HG03280 (cell line): ENCODE measurements around the gene ZCCHC10.
A peak's percentile ranks its signal among the peaks of the same experiment; 100 is the strongest.

Source experiments
- ATAC-seq: cut with Tn5 transposase; IDR thresholded peaks from one replicate; pipeline ENCODE4 v1.9.1; 2021; ENCODE audit warnings: mild to moderate bottlenecking, moderate library complexity; ENCODE audit not compliant: unreplicated experiment

ZCCHC10 gene

DNA sequence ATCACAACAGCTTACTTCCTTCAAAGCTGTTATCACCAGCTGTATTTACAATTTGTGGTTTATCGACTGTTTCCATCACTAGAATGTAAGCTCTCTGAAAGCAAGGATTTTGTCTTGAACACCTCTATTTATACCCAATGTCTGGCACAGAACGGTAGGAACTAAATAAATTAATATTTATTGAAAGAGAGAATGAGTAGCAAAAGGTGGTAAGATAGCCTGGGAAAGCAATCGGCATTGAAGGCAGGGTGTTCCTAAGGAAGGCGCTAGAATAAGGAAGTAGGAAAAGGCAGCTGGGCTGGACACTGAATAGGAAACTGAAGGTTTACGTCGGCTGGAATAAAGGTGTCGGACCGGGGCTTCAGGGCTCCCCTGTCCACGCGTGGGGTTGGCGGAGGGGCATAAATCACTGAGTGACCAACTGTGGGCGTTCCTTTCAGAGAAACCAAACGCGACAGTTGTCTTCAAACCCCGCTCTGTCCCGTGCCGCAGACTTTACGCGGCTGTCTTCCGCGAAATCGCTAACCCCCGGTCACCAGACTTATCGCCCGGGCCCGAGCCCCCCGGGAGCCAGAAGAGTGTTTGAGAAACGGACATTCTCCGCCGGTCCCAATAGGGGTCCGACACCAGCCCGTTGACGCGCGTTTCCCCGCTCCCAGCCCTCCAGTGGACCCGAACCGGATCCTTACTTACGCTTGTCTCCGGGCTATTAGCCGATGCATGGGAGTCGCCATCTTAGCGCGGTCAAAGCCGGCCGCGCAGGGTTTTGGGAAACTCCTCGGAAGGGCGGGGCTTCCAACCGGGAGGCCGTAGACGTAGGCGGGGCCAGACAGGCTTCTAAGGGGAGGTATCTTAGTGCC lies at the start of gene ZCCHC10:
TSS of gene ZCCHC10 (minus strand) at position 746 of the 860 bp plus-strand sequence. CDS start at position 734, 12 bp downstream.
- ATAC-seq = peak; percentile 96

DNA sequence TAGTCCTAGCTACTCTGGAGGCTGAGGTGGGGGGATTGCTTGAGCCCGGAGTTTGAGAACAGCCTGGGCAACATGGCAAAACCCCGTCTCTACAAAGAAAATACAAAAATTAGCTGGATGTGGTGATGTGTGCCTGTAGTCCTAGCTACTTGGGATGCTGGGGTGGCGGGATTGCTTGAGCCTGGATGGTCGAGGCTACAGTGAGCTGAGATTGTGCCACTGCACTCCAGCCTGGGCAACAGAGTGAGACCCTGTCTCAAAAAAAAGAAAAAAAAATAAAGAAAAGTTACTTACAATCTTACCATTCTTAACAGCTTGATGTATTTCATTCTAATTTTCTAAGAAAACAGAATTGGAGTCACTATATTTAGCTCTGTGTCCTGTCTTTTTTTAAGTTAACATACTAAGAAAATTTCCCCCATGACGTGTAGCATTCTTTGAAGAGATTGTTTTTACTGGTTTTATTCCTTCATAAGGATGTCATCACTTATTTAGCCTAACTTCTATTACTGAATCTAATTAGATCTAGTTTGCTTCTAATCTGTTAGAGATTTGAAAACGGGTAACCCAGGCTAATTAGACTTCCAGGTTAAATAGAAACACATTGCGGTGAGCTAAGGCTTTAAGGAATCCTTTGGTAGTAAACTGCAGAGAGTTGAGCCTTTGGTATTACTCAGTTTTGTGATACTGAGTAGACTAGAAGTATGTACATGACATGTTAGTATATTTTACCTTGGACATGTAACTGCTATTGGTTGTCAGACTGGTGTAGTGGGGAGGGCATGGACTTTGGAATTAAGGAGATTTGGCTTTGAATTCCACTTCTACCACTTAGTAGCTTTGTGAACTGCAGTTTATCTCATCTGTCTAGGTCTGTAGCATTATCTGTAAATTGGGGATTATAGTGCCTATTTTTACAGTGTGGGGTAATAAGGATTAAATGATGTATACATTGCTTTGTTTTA lies 49.5 kb upstream of the ZCCHC10 start:
- ATAC-seq = no peak

DNA sequence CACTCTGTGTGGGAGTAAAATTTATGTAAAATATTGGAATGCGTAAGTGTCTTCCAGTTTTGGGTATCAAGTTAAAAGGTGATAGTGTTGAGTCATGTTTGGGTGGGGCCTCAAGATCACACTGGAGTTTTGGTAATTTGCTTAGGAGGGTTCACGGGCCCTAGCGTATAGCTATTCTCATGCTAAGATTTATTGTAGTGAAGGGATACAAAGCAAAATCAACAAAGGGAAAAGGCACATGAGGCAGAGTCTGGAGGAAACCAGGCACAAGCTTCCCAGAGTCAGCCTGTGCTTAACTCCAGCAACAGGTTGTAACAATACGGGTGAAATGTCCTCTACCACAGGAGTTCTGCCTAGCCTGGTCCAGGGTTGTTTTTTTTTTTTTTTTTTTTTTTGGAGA lies 45.7 kb upstream of the ZCCHC10 start:
- no peak for ATAC-seq

DNA sequence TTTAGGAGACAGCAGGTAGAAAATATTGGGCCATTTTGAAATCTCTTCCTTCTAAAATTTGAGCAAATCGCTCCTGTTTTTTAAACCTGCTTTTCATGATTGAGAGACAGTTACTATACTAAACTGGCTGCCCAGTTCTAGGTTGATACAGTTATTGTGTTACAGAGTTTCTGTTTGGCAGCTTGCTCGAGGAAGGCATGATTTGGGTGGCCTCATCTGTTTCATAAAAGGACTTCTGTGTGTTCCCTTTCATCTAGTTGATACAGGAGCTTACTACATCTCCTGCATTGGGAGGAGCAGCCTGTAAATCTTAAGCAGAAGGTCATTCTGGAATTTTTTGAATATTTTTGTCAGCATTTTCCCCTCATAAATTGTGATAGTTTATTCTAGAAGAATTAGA lies 39.7 kb upstream of the ZCCHC10 start:
- ATAC-seq = no peak

DNA sequence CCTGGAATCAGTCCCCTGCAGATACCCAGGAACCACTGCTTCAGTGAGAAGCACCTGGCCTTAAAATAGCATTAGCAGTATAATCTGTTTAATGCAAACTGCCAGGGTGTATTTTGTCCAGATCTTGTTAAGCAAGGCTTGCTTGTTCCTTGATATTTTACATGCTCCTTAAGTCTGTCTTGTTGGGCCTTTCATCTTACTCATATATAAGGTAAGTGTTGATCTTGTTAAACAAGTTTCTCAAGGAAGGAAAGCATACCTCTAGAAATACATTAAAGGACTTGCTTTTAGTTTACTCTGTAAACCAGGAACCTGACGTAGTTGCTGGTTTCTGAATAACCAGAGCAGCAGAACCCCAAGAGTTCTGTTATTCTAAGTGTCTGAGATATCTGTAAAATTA lies 39.1 kb upstream of the ZCCHC10 start:
- no peak for ATAC-seq

DNA sequence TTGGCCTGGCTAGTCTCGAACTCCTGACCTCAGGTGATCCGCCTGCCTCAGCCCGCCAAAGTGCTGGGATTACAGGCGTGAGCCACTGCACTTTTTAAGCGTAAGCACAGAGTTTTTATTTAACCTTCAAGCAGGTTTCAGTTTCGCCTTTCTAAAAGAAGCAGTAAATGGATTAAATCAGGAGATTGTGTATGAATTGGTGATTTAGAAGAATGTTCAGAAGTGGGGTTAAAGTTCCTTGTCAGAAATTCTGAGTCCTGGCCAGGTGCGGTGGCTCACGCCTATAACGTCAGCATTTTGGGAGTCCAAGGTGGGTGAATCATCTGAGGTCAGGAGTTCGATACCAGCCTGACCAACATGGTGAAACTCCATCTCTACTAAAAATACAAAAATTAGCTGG lies 37.6 kb upstream of the ZCCHC10 start:
- ATAC-seq = no peak

DNA sequence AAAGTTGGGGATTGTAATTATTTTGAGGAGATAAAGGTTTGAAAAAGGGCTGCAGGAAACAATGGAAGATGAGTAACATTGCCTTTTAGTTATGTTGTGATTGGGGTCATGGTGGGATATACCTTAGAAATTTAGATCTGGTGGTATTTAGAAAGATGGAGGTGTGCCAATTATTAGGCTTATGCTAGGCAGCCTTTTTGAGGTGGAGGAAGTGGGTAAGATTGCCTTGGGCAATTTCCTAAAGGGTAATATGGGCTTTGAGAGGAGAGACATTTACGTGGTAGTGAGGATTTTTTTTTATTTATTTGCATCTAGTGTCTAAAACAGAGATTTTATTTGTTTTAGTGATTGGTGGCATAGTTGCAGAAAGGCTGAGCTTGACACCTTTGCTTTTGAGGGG lies 35.9 kb upstream of the ZCCHC10 start:
- no peak for ATAC-seq

DNA sequence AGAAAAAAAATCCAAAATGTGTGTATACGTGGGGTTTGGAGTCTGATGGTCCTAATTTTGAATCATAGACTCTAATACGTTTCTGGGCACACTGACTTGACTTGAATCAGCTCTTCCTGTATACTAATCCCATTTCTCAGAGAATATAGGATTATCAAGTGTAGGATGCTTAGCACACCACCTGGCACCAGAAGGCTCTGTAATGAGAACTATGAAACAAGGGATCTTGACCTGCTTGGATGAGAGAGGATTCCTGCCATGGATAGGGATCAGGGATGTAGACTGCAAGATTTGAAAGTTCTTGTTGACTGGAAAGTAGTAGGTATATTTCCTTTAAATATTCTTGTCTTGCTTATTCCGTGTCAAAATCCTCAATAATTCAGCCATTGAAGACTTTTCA lies 33.3 kb upstream of the ZCCHC10 start:
- ATAC-seq = no peak

DNA sequence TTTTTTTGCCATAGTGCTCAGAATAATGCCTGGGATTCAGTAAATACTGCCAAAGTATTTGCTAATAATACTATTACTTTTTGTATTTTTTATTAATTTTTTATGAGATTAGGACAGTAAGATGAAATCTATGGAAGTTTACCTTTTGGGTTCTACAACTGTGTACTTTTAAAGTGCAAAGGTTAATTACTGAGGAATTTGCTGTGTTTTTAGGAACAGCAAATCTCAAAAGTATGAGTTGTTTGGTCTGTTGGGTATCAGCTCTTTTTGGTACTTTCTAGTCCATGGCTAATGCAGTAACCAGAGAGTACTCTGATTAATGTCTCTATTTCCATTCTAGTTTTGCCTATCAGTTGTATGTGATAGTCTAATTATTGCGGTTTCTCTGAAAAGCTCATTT lies 30.5 kb upstream of the ZCCHC10 start:
- ATAC-seq = no peak

DNA sequence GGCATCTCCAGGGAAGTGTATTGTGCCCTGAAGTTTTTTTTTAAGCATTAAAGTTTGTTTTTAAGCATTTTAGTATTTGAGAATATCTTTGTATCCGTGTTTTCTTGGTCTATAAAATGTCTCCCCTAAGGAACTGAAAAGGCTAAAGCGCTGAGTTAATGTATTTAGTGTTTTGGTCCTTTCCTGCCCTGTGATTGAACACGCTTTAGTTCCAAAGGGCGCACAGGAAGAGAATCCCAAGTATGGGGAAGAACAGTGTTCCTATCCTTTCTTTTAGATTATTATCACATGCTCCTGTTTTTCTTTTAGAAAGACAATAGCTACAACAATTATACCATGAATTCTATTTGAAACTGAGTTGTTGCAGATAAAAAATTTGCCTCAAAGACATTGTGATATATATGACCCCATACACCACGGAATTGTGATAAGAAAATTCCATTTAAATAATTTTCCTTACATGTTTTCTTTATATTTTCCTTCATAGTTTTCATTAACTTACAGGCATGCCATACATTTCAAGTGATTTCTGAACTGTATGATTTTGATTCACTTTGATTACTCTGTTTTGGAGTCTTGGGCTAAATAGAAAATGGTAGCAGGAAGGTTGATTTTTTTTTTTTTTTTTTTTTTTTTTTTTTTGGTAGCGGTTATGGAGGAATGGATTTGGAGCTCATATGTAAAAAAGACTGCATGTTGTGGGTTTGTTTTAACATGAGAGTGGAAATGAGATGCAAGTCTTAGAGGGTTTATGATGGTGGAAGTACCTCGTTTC lies 28.5 kb upstream of the ZCCHC10 start:
- no peak for ATAC-seq

DNA sequence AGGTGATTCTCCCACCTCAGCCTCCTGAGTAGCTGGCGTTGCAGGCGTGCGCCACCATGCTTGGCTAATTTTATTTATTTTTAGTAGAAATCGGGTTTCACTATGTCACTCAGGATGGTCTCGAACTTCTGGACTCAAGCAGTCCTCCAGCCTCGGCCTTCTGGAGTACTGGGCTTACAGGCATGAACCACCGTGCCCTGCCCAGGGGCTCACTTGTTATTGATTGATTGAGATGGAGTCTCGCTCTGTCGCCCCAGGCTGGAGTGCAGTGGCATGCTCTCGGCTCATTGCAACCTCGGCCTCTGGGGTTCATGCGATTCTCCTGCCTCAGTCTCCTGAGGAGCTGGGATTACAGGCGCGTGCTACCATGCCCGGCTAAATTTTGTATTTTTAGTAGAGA lies 27.1 kb upstream of the ZCCHC10 start:
- ATAC-seq = no peak

DNA sequence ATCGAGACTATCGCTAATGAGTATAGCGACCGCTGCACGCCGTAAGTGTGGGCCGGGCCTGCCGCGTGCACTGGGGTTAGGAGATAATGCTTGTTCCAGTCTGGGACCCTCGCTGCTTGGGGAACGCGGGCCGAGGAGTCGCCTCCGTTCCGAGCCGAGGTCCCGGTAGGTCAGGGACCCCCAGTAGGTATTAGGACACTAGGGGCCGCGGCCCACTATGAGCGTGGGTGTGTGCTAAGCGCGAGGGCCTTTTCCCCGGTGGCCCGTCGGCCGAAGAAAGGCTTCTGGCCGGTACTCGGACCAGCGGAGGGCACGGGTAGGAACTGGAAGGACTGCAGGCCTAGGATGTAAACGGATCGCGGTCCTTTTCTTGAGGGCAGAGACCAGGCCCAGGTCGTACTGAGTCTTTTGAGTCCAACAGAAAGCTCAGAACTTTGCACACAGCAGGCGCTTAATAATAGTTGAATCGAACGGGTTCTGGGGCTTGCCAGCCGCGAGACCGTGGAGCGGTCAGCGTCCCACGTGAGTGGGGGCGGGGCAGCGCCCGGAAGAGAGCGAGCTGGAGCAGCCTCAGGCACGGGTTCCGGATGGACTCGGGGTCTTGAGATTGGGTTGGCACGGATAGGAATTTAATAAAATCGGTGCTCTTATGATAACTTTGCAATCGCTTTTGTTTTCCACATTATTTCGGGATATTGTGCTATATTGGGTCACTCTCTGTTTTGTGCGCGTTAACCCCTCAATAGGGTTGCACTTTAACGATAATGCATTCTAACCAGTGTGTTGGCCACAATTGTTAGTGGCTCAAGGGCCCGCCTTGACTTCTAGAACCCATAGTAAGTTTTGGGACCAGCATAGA lies 26.2 kb upstream of the ZCCHC10 start:
- ATAC-seq = peak; percentile 31

DNA sequence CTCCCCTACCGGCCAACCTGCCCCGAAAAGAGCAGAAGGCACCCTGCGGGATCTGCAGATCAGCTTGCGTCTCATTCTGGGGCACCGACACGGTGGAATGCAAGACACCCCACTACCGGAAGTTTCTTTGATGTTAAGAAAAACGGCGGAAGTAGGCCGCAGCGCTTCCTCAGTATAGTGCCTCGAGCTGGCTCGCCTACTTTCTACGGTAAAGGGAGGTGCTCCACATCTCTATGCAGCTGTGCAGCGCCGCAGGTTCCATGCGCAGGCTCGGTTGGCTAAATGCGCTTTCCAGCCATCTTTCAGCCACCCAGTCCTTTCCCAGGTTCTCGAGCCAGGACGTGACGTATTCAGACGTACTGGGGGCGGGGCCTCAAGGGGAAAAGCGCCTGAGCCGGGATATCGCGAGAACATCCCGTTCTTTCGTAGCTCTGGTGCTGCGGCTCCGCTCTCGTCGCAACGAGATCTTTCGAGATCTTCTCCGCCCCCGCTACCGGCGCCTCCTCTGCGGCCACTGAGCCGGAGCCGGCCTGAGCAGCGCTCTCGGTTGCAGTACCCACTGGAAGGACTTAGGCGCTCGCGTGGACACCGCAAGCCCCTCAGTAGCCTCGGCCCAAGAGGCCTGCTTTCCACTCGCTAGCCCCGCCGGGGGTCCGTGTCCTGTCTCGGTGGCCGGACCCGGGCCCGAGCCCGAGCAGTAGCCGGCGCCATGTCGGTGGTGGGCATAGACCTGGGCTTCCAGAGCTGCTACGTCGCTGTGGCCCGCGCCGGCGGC lies 25.4 kb upstream of the ZCCHC10 start, which contains the start of gene HSPA4:
TSS of gene HSPA4 (plus strand) at position 472 of the 775 bp plus-strand sequence. CDS start at position 710, 238 bp downstream.
- ATAC-seq = peak; percentile 85

DNA sequence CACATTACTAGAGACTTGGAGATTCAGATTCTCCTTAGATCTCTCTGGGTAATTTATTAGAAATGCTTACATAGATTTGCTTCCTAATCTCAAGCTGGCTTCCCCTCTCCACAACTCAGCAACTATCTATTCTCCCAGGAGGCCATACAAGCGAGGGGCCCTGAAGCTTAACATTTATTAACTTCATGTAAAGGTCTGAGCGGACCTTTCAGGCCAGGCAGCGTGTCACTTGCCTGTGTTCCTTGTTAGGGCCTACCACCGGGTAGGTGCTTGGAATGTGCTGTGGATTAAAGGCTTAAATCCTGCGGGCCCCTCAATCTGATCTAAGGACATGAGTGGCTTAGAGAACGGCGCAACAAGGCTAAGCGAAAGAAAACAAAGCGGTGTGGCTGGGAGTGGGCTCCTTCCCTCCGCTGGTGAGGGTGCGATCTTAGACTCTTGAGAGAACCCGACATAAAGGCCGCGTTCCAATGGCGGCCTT lies 24.8 kb upstream of the ZCCHC10 start:
- ATAC-seq = no peak

DNA sequence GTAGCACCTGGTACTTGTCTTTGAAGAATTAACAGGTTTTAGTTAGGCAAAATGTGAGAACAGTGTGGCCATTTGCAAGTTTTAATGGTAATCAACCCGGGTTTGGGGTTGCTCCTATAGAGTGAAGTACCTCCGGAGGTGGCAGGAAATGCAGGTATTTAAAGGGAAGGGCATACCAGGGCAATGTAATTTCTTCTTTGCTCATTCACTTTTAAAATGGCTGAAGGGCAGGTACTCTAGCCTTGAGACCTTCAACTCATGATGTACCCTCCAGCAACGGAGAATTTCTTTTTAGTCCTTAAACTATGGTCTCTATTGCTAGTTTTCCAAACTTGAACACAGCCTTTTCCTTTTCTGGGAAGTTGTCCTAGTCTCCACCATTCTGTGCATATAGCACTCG lies 24.2 kb upstream of the ZCCHC10 start:
- ATAC-seq = no peak

DNA sequence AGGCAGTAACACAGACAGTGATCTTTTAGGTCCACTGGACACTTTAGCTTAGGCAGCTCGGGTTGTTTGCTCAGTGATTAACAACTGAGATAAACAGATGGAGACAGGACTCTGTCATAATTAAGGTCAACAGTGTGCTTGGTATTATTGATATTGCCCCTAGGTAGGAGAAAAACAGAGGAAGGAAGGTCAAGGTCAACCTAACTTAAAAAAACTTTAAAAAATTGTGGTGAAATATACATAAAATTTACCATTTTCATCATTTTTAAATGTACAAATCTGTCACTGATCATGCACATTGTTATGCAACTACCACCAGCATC lies 23.3 kb upstream of the ZCCHC10 start:
- no peak for ATAC-seq

DNA sequence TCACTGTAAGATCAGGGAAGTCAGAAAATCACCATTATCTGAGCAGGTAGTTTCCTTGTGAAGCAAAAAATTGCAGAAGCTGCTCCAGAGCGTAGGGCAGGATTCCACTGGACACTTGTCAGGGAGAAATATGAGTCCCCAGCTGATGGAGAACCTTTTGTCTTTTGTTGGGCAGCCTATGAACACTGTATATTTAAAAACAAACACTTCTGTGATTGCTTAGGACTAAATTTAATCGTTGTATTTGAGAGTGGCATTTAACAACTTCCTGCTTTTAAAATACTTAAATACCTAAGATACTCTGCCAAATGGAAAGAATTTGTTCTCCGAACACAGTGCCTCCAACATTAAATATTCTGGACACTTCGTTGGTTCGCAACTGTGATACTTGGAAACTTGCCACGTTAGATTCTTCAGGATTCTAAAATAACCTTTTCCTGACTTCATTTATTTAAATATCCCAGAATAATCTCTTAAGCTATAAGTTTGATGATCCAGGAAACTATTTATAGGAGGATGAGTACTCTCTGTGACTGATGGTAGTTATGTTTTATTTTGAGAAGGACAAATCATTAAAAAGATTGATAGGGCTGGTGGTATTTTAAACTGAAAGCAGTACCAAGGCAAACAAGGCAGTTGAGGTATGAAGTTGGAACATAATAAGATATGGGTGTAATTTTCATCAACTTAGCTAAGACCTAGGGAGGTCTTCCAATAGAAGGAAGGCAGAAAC lies 22.8 kb upstream of the ZCCHC10 start:
- no peak for ATAC-seq

DNA sequence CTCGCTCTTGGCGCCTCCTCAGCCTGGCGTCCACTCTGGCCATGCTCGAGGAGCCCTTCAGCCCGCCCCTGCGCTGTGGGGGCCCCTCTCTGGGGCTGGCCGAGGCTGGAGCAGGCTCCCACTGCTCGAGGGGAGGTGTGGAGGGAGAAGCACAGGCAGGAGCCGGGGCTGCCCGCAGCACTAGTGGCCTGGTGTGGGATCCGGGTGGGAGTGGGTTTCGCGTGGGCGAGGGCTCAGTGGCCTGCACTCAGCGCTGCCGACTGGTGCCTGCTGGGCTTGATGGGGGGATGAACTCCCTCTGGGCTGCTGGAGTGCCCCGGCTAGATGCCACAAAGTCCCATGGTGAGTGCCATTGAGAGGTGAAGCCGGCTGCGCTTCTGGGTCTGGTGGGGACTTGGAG lies 21.1 kb upstream of the ZCCHC10 start:
- no peak for ATAC-seq
